K562 (cell line): Measurements from ENCODE around the gene TLCD1.

Source experiments
- CEBPB ChIP-seq: fragments of 450-650 bp; IDR thresholded peaks from 2 replicates; pipeline ENCODE4 v1.6.1; 2016; ENCODE audit warnings: missing genetic modification characterization, missing compliant biosample characterization
- CREB1 ChIP-seq, 2 experiments: sonication (generic) in 1 of 2; formaldehyde crosslinking in 1 of 2; IDR thresholded peaks; 2 replicates each; pipeline versions ENCODE4 v1.6.1 to v1.8.0; 2012 to 2022; ENCODE audit warnings: inconsistent platforms in 1 of 2, mild to moderate bottlenecking in 1 of 2, missing genetic modification reagents in 1 of 2, moderate library complexity in 1 of 2
- ETV5 ChIP-seq: sonication (generic); formaldehyde crosslinking; IDR thresholded peaks from 2 replicates; pipeline ENCODE4 v1.4.0; 2020; ENCODE audit warnings: low read depth, mild to moderate bottlenecking, missing genetic modification reagents
- MAFK ChIP-seq: IDR thresholded peaks from 2 replicates; pipeline ENCODE4 v1.6.1; 2011; ENCODE audit warnings: low read length, improper control_type of control experiment
- RAD21 ChIP-seq, 2 experiments: fragments of 250-450 bp in 1 of 2; fragments of 450-650 bp in 1 of 2; sonication (Bioruptor Pico) in 1 of 2; formaldehyde crosslinking in 1 of 2; IDR thresholded peaks in 1 of 2; conservative IDR thresholded peaks in 1 of 2; 2 replicates each; pipeline versions ENCODE4 v1.4.0 to v1.8.0; 2020 to 2022; ENCODE audit warnings: mild to moderate bottlenecking in 2 of 2, moderate library complexity in 1 of 2
- ZBTB8A ChIP-seq: fragments of 450-650 bp; IDR thresholded peaks from 2 replicates; pipeline ENCODE4 v1.6.1; 2018; ENCODE audit warnings: mild to moderate bottlenecking, moderate library complexity; ENCODE audit not compliant: partially characterized antibody
- ZFP36 ChIP-seq: fragments of 150-350 bp; IDR thresholded peaks from 2 replicates; pipeline ENCODE4 v1.6.1; 2018; ENCODE audit warnings: low read length, low read depth; ENCODE audit not compliant: partially characterized antibody
- ZNF121 ChIP-seq: sonication (generic); formaldehyde crosslinking; conservative IDR thresholded peaks from 2 replicates; pipeline ENCODE4 v1.8.0; 2022; ENCODE audit warnings: missing genetic modification reagents
- ZNF431 ChIP-seq: sonication (generic); formaldehyde crosslinking; IDR thresholded peaks from 2 replicates; pipeline ENCODE4 v1.8.0; 2022; ENCODE audit warnings: mild to moderate bottlenecking, missing genetic modification reagents
- TF ChIP-seq, protein P1 (sequence below), 3 experiments: IDR thresholded peaks in 2 of 3; conservative IDR thresholded peaks in 1 of 3; 2 replicates each; pipeline ENCODE4 v1.5.1; 2011 to 2012; ENCODE audit warnings: low read length in 3 of 3, mild to moderate bottlenecking in 3 of 3, control low read depth in 2 of 3, improper control_type of control experiment in 1 of 3, inconsistent platforms in 1 of 3, low read depth in 1 of 3, mixed read lengths in 1 of 3, moderate library complexity in 1 of 3; ENCODE audit not compliant: insufficient read depth in 2 of 3
- TF ChIP-seq, protein P2 (sequence below): sonication (generic); formaldehyde crosslinking; IDR thresholded peaks from 2 replicates; pipeline ENCODE4 v1.8.0; 2022; ENCODE audit warnings: mild to moderate bottlenecking, low read depth, missing genetic modification reagents
- TF ChIP-seq, protein P3 (sequence below): IDR thresholded peaks from 2 replicates; pipeline ENCODE4 v1.6.1; 2014; ENCODE audit warnings: antibody characterized with exemption

- TF ChIP-seq, protein P1, sequence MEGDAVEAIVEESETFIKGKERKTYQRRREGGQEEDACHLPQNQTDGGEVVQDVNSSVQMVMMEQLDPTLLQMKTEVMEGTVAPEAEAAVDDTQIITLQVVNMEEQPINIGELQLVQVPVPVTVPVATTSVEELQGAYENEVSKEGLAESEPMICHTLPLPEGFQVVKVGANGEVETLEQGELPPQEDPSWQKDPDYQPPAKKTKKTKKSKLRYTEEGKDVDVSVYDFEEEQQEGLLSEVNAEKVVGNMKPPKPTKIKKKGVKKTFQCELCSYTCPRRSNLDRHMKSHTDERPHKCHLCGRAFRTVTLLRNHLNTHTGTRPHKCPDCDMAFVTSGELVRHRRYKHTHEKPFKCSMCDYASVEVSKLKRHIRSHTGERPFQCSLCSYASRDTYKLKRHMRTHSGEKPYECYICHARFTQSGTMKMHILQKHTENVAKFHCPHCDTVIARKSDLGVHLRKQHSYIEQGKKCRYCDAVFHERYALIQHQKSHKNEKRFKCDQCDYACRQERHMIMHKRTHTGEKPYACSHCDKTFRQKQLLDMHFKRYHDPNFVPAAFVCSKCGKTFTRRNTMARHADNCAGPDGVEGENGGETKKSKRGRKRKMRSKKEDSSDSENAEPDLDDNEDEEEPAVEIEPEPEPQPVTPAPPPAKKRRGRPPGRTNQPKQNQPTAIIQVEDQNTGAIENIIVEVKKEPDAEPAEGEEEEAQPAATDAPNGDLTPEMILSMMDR (IDR thresholded peaks at IDR 0.05 in 2 of 3, conservative IDR thresholded peaks at IDR 0.05 in 1 of 3; ENCODE audit: insufficient read depth in 2 of 3, low read depth in 1 of 3, low read length in 3 of 3), result no peak
- TF ChIP-seq CREB1 (IDR thresholded peaks at IDR 0.05), result no peak
- TF ChIP-seq CREB1 (CRISPR knock-in tag; IDR thresholded peaks at IDR 0.05), result no peak
- no peak for TF ChIP-seq ZNF431
- no peak for TF ChIP-seq ZBTB8A
- TF ChIP-seq, protein P2, sequence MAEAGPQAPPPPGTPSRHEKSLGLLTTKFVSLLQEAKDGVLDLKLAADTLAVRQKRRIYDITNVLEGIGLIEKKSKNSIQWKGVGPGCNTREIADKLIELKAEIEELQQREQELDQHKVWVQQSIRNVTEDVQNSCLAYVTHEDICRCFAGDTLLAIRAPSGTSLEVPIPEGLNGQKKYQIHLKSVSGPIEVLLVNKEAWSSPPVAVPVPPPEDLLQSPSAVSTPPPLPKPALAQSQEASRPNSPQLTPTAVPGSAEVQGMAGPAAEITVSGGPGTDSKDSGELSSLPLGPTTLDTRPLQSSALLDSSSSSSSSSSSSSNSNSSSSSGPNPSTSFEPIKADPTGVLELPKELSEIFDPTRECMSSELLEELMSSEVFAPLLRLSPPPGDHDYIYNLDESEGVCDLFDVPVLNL (CRISPR knock-in tag), result no peak
- TF ChIP-seq ZNF121 (CRISPR knock-in tag), result no peak
- TF ChIP-seq ETV5 (CRISPR knock-in tag), result no peak
- no peak for TF ChIP-seq ZFP36
- no peak for TF ChIP-seq RAD21 (CRISPR knock-in tag; conservative IDR thresholded peaks at IDR 0.05 in 1 of 2, IDR thresholded peaks at IDR 0.05 in 1 of 2)
- no peak for TF ChIP-seq CEBPB (tag)
- TF ChIP-seq, protein P3, sequence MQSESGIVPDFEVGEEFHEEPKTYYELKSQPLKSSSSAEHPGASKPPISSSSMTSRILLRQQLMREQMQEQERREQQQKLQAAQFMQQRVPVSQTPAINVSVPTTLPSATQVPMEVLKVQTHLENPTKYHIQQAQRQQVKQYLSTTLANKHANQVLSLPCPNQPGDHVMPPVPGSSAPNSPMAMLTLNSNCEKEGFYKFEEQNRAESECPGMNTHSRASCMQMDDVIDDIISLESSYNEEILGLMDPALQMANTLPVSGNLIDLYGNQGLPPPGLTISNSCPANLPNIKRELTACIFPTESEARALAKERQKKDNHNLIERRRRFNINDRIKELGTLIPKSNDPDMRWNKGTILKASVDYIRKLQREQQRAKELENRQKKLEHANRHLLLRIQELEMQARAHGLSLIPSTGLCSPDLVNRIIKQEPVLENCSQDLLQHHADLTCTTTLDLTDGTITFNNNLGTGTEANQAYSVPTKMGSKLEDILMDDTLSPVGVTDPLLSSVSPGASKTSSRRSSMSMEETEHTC, result no peak
- TF ChIP-seq MAFK, result no peak
Measured at GRCh38 chr17:28749516-28750177, 23.6 kb upstream of the TLCD1 start.
